Gastroesophageal sphincter (tissue), 4 donors: ENCODE data around the gene LHX2. TPM values are rescaled to one million over a fixed set of nuclear protein-coding genes. Genes with fewer than 3 reads are reported as not detected.

Source experiments
- ATAC-seq: fragments of 150-250 bp; one replicate; pipeline ENCODE4 v1.9.1; 2016; ENCODE audit warnings: mild to moderate bottlenecking, moderate library complexity
- H3K27ac ChIP-seq, 4 donors: fragments of 200-600 bp; sonication (generic) in 3 of 4; 1 replicate in 3 of 4; 2 replicates in 1 of 4; pipeline ENCODE4 v1.5.1; 2016 to 2019
- H3K27me3 ChIP-seq: fragments of 200-600 bp; sonication (generic); one replicate; pipeline ENCODE4 v1.5.1; 2019
- H3K36me3 ChIP-seq, 2 donors: fragments of 200-600 bp; sonication (generic); one replicate each; pipeline ENCODE4 v1.5.1; 2019; ENCODE audit warnings: control low read depth in 1 of 2
- H3K4me1 ChIP-seq, 3 donors: fragments of 200-600 bp; sonication (generic); 1 replicate in 2 of 3; 2 replicates in 1 of 3; pipeline ENCODE4 v1.5.1; 2016 to 2019; ENCODE audit warnings: control low read depth in 2 of 3
- H3K4me3 ChIP-seq, 2 donors: fragments of 200-600 bp; sonication (generic); one replicate each; pipeline ENCODE4 v1.5.1; 2019; ENCODE audit warnings: mild to moderate bottlenecking in 1 of 2, moderate library complexity in 1 of 2
- H3K9me3 ChIP-seq, 3 donors: fragments of 200-600 bp; sonication (generic); one replicate each; pipeline ENCODE4 v1.5.1; 2017 to 2019; ENCODE audit warnings: control low read depth in 2 of 3
- EP300 ChIP-seq: sonication (generic); formaldehyde crosslinking; IDR thresholded peaks from one replicate; pipeline ENCODE4 v1.6.1; 2017; ENCODE audit warnings: antibody characterized with exemption, mild to moderate bottlenecking
- POLR2A ChIP-seq, 2 donors: fragments of 450-650 bp; IDR thresholded peaks; one replicate each; pipeline ENCODE4 v1.6.1; 2017; ENCODE audit warnings: antibody characterized with exemption in 2 of 2, mild to moderate bottlenecking in 2 of 2, moderate library complexity in 1 of 2
- POLR2AphosphoS5 ChIP-seq: sonication (generic); formaldehyde crosslinking; IDR thresholded peaks from one replicate; pipeline ENCODE4 v1.6.1; 2017; ENCODE audit warnings: antibody characterized with exemption
- WGBS, 2 donors: methylation state at CpG; one replicate each; pipeline ENCODE4 v1.1.5; 2018; ENCODE audit warnings: low coverage in 1 of 2; 5-methylcytosine and 5-hydroxymethylcytosine counted together
- total RNA-seq, 4 donors: library from RNA; depleted of rRNA; stranded (reverse); fragments of >200 nt; gene quantifications; one replicate each; pipeline ENCODE4 v1.1.0, GENCODE V29; 2016
- TF ChIP-seq, protein P1 (sequence below), 4 experiments: fragments of 200-600 bp in 2 of 4; fragments of 450-650 bp in 2 of 4; sonication (generic) in 1 of 4; IDR thresholded peaks; one replicate each; pipeline ENCODE4 v1.5.1; 2017 to 2019; ENCODE audit warnings: antibody characterized with exemption in 4 of 4, mild to moderate bottlenecking in 2 of 4, moderate library complexity in 2 of 4

LHX2 gene, protein sequence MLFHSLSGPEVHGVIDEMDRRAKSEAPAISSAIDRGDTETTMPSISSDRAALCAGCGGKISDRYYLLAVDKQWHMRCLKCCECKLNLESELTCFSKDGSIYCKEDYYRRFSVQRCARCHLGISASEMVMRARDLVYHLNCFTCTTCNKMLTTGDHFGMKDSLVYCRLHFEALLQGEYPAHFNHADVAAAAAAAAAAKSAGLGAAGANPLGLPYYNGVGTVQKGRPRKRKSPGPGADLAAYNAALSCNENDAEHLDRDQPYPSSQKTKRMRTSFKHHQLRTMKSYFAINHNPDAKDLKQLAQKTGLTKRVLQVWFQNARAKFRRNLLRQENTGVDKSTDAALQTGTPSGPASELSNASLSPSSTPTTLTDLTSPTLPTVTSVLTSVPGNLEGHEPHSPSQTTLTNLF
- total RNA-seq: not detected

DNA sequence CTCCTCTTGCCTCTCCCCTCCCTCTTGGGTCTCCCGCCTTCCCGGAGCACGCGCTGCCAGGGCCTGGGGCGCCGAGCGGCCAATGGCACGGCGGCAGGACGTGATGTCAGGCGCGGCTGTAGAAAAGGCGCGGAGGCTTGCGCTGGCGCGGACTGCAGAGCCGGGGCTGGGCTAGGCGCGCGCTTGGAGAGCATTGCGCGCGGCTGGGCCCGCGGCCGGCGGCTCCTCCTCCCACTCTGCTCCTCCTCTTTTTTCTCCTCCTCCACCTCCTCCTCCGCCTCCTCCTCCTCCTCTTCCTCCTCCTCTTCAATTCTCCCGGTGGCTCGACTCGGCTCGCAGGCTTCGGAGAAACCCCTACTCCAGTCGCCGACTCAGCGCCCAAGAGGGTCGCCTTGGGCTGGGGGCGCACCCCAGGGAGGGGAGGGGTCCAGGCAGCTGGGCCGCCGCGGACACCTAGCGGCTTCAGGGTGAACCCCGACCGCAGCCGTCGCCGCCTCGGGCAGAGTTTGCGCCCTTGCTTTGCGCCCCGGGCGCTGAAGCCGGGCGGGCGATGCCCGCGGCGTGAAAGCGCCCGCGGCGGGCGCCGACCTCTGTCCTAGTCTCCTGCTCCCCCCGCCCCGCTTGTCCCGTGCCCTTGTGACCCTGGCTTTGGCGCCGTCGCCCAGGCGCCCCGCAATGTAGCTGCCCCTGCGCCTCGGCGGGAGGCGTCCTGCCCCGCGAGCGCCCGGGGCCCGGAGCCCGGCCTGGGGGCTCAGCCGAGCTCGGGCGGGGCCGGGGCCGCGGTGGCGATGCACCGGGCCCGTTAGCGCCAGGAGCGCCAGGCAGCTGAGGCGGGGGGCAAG lies at the start of gene LHX2:
TSS of gene LHX2 (plus strand) at position 309 of the 842 bp plus-strand sequence. CDS start 581 bp downstream, outside the sequence.
- Histone ChIP-seq H3K27me3 (peaks cover 100% of the 10 kb centered on the region), H3K27ac (no peak within 1 kb of the TSS), H3K9me3 (no peaks in the 10 kb centered on the region), H3K36me3 (no peaks in the 10 kb centered on the region), H3K4me1 (peaks cover 0 to 80% (median 41%) of the 10 kb centered on the region in 3 donors), H3K4me3 (peak within 1 kb of the TSS in 1 of 2 donors; percentile 43)
- ATAC-seq: peak; percentile 45
- TF ChIP-seq, protein P1, sequence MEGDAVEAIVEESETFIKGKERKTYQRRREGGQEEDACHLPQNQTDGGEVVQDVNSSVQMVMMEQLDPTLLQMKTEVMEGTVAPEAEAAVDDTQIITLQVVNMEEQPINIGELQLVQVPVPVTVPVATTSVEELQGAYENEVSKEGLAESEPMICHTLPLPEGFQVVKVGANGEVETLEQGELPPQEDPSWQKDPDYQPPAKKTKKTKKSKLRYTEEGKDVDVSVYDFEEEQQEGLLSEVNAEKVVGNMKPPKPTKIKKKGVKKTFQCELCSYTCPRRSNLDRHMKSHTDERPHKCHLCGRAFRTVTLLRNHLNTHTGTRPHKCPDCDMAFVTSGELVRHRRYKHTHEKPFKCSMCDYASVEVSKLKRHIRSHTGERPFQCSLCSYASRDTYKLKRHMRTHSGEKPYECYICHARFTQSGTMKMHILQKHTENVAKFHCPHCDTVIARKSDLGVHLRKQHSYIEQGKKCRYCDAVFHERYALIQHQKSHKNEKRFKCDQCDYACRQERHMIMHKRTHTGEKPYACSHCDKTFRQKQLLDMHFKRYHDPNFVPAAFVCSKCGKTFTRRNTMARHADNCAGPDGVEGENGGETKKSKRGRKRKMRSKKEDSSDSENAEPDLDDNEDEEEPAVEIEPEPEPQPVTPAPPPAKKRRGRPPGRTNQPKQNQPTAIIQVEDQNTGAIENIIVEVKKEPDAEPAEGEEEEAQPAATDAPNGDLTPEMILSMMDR (IDR thresholded peaks at IDR 0.05): no peak
- TF ChIP-seq POLR2AphosphoS5 (no peak), EP300 (no peak), POLR2A (IDR thresholded peaks at IDR 0.05) (no peak)
- 0% methylated on average over 10 of the region's 95 CpGs; no CpG with 5 or more reads in 1 of the 2 donors for WGBS, 2 donors

DNA sequence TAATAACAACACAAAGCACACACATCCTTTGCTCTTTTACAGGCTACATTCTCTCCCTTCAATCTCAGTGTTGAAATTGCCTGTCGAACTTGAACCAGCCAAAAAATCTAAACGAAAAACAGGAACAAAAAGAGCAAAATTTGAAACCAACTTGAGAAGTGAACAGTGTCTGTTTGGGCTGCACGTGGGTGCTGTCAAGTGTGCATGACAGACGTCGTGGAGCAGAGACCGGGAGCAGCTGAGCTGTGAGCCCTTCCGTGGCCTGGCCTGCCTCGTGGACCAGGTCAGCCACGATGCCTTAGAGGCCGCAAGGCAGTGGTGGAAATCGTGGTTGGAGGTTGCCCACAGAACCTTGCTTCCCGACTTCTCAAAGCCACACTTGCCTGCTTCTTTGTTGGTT lies 46.8 kb upstream of the LHX2 start:
- no peaks in the 10 kb centered on the region for H3K36me3 ChIP-seq
- no peaks in the 10 kb centered on the region for H3K9me3 ChIP-seq
- whole genome bisulfite sequencing, 2 donors: 58 to 82% methylated on average over 3 to 8 of the region's 12 CpGs
- ATAC-seq: no peak
- no peaks in the 10 kb centered on the region for H3K4me1 ChIP-seq
- no peak overlapping the region for H3K27ac ChIP-seq
- no peak for TF ChIP-seq POLR2A (IDR thresholded peaks at IDR 0.05)
- TF ChIP-seq EP300: no peak
- TF ChIP-seq, protein P1 (IDR thresholded peaks at IDR 0.05): no peak
- TF ChIP-seq POLR2AphosphoS5: no peak
- peaks cover 39% of the 10 kb centered on the region for H3K27me3 ChIP-seq
- H3K4me3 ChIP-seq: no peak overlapping the region

DNA sequence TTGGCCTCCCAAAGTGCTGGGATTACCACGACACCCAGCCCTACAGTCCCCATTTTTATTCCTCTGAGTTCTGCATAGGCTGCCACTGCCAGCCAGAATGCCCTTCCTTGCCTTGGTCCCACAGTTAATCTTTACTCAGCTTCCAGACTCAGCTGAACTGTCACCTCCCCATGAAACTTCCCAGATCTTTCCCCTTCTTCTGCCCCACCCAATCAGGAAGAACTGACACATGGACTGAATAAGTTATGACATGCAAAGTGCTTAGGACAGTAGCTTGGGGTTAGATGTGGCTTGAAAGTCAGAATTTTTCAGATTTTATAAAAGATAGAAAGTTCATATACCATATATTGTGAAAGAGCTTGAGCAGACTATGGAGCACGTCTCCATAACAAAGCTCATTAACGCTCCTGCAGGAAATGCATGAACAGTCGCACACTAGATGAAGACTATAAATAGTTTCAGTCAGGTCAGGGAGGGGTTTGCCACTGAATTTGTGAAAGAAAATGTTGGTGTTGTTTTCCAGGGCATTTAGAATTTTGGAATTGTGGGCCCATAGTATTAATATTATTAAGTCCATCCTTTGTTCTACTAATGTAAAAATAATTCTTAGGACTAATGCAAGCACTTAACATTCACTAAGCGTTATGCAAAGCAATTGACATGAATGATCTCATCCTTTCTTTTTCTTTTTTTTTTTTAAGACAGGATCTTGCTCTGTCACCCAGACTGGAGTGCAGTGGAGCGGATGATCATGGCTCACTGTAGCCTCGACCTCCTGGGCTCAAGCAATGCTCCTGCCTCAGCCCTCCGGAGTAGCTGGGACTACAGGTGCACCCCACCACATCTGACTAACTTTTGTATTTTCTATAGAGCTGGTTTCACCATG lies 45.5 kb upstream of the LHX2 start:
- no peak for ATAC-seq
- Histone ChIP-seq H3K27ac (no peak overlapping the region), H3K4me1 (no peaks in the 10 kb centered on the region), H3K4me3 (no peak overlapping the region), H3K9me3 (no peaks in the 10 kb centered on the region), H3K27me3 (peaks cover 41% of the 10 kb centered on the region), H3K36me3 (no peaks in the 10 kb centered on the region)
- no peak for TF ChIP-seq POLR2AphosphoS5
- no peak for TF ChIP-seq POLR2A (IDR thresholded peaks at IDR 0.05)
- TF ChIP-seq EP300: no peak
- TF ChIP-seq, protein P1 (IDR thresholded peaks at IDR 0.05): no peak
- 48 to 79% methylated on average over 7 to 8 of the region's 8 CpGs for WGBS, 2 donors

DNA sequence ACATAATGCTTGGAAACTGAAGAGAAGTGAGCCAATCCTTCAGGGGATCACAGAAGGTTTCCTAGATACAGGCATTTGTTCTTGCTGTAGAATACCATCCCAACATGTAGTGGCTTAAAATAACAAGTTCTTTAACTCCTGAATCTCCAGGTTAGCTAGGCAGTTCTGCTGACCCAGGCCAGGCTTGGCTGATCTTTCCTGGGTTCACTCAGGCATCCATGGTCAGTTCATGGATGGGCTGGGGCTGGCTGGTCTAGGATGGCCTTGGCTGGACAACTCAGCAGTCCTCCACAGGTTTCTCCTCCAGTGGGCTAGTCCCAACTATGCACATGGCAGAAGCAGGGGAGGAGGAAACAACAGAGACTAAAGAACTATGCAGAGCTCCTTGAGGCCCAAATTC lies 44.2 kb upstream of the LHX2 start:
- TF ChIP-seq POLR2AphosphoS5 (no peak), EP300 (no peak), POLR2A (IDR thresholded peaks at IDR 0.05) (no peak)
- TF ChIP-seq, protein P1 (IDR thresholded peaks at IDR 0.05): no peak
- peaks cover 45% of the 10 kb centered on the region for H3K27me3 ChIP-seq

More for the DNA sequence above, 44.2 kb upstream of the LHX2 start:
- H3K4me1 ChIP-seq: no peaks in the 10 kb centered on the region
- no peaks in the 10 kb centered on the region for H3K9me3 ChIP-seq
- H3K36me3 ChIP-seq: no peaks in the 10 kb centered on the region
- no peak overlapping the region for H3K27ac ChIP-seq
- ATAC-seq: no peak
- H3K4me3 ChIP-seq: no peak overlapping the region
